A673 (cell line): ENCODE measurements around the gene OR2T8.

Experiments used
- CTCF ChIP-seq: fragments of 300-800, 200-600 bp; sonication (generic); conservative IDR thresholded peaks from 2 replicates; pipeline ENCODE4 v1.5.1; 2017; ENCODE audit warnings: low read depth, mild to moderate bottlenecking, antibody characterized with exemption, low read length, moderate library complexity, mixed read lengths
- EZH2 ChIP-seq: fragments of 200-600 bp; sonication (generic); IDR thresholded peaks from 2 replicates; pipeline ENCODE4 v1.6.1; 2017; ENCODE audit warnings: borderline replicate concordance, low read depth, mild to moderate bottlenecking, mixed read lengths, antibody characterized with exemption, low read length; ENCODE audit not compliant: poor library complexity, severe bottlenecking

GRCh38 chr1:247933989-247934388, 13.9 kb downstream of the OR2T8 start:
- TF ChIP-seq CTCF (no peak), EZH2 (no peak)
